Chondrocyte (in vitro differentiated cells): ENCODE measurements around the gene ANP32E. TPM values are rescaled to one million over a fixed set of nuclear protein-coding genes. Genes with fewer than 3 reads are reported as not detected.

Experiments
- DNase-seq: peaks from one replicate; pipeline ENCODE4 v3.0.0; 2021; ENCODE audit warnings: mixed read lengths, low spot score
- H3K27ac Mint-ChIP-seq: one replicate; pipeline ENCODE4 v1.8.0; 2021; ENCODE audit warnings: mild to moderate bottlenecking, moderate library complexity, mixed read lengths; ENCODE audit not compliant: unreplicated experiment
- H3K27me3 Mint-ChIP-seq: 2 replicates; pipeline ENCODE4 v1.8.0; 2021; ENCODE audit warnings: low read depth, mixed read lengths
- H3K36me3 Mint-ChIP-seq: 2 replicates; pipeline ENCODE4 v1.8.0; 2021; ENCODE audit warnings: low read depth, mixed read lengths
- H3K4me1 Mint-ChIP-seq: 2 replicates; pipeline ENCODE4 v1.8.0; 2021; ENCODE audit warnings: low read depth, mild to moderate bottlenecking, mixed read lengths
- H3K4me3 Mint-ChIP-seq: one replicate; pipeline ENCODE4 v1.8.0; 2021; ENCODE audit warnings: mild to moderate bottlenecking, moderate library complexity, mixed read lengths; ENCODE audit not compliant: unreplicated experiment
- H3K9me3 Mint-ChIP-seq: 2 replicates; pipeline ENCODE4 v1.8.0; 2021; ENCODE audit warnings: low read depth, mixed read lengths
- total RNA-seq: library from RNA; stranded (reverse); gene quantifications from 3 replicates; pipeline ENCODE4 v1.2.1, GENCODE V29; 2021
- TF ChIP-seq, protein P1 (sequence below): fragments of 200-600 bp; sonication (generic); IDR thresholded peaks from 2 replicates; pipeline ENCODE4 v1.5.0; 2021; ENCODE audit warnings: antibody characterized with exemption, mild to moderate bottlenecking, moderate library complexity

ANP32E gene
- total RNA-seq, 1 donor from 2014 or later = 34.5 TPM

DNA sequence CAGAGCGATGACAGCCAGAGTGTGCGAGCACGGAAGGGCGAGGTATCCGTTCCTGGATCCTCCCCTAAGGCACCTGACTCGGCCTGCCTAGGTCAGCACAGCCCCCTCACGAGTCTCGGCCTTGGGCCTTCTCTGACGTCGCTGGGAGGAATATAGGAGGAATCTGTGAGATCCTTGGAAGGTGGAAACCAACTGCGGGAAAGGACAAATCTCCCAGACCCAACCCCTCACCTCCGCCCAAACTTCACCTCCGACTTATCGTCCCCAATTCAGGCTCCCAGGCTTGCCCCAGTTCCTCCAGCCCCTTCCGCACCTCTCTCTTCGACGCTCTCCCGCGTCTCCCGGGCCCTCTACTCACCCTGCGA is 32.4 kb upstream of the ANP32E start:
- Mint-ChIP-seq H3K4me3 (peak overlapping the region; percentile 98), H3K4me1 (peaks cover 44% of the 10 kb centered on the region), H3K36me3 (peaks cover 16% of the 10 kb centered on the region), H3K27ac (peak overlapping the region; percentile 97), H3K9me3 (no peaks in the 10 kb centered on the region), H3K27me3 (no peaks in the 10 kb centered on the region)
- DNase-seq = no peak
- TF ChIP-seq, protein P1, sequence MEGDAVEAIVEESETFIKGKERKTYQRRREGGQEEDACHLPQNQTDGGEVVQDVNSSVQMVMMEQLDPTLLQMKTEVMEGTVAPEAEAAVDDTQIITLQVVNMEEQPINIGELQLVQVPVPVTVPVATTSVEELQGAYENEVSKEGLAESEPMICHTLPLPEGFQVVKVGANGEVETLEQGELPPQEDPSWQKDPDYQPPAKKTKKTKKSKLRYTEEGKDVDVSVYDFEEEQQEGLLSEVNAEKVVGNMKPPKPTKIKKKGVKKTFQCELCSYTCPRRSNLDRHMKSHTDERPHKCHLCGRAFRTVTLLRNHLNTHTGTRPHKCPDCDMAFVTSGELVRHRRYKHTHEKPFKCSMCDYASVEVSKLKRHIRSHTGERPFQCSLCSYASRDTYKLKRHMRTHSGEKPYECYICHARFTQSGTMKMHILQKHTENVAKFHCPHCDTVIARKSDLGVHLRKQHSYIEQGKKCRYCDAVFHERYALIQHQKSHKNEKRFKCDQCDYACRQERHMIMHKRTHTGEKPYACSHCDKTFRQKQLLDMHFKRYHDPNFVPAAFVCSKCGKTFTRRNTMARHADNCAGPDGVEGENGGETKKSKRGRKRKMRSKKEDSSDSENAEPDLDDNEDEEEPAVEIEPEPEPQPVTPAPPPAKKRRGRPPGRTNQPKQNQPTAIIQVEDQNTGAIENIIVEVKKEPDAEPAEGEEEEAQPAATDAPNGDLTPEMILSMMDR = no peak

- no peak for DNase-seq
- Mint-ChIP-seq H3K27me3 (no peaks in the 10 kb centered on the region), H3K36me3 (peaks cover 16% of the 10 kb centered on the region), H3K9me3 (no peaks in the 10 kb centered on the region), H3K4me1 (peaks cover 40% of the 10 kb centered on the region), H3K27ac (peak overlapping the region; percentile 97), H3K4me3 (peak overlapping the region; percentile 98)
- TF ChIP-seq, protein P1 = no peak
Measured at GRCh38 chr1:150267896-150268295, 32.0 kb upstream of the ANP32E start.

GRCh38 chr1:150263549-150263948 is 27.6 kb upstream of the ANP32E start:
- Mint-ChIP-seq H3K4me1 (peaks cover 24% of the 10 kb centered on the region), H3K9me3 (no peaks in the 10 kb centered on the region), H3K27ac (no peak overlapping the region), H3K36me3 (peaks cover 16% of the 10 kb centered on the region), H3K4me3 (no peak overlapping the region), H3K27me3 (no peaks in the 10 kb centered on the region)
- no peak for DNase-seq
- TF ChIP-seq, protein P1 = no peak

GRCh38 chr1:150262388-150263320 is 26.7 kb upstream of the ANP32E start:
- no peak overlapping the region for H3K4me3 Mint-ChIP-seq
- peaks cover 18% of the 10 kb centered on the region for H3K4me1 Mint-ChIP-seq
- TF ChIP-seq, protein P1 = no peak
- H3K36me3 Mint-ChIP-seq = peaks cover 16% of the 10 kb centered on the region
- DNase-seq = no peak
- peaks cover 2% of the 10 kb centered on the region for H3K27me3 Mint-ChIP-seq
- H3K27ac Mint-ChIP-seq = no peak overlapping the region
- H3K9me3 Mint-ChIP-seq = no peaks in the 10 kb centered on the region

GRCh38 chr1:150261367-150261766 is 25.5 kb upstream of the ANP32E start:
- no peaks in the 10 kb centered on the region for H3K9me3 Mint-ChIP-seq
- H3K4me1 Mint-ChIP-seq = peaks cover 18% of the 10 kb centered on the region
- no peak for DNase-seq
- no peak overlapping the region for H3K4me3 Mint-ChIP-seq
- H3K27ac Mint-ChIP-seq = no peak overlapping the region
- TF ChIP-seq, protein P1 = no peak
- H3K27me3 Mint-ChIP-seq = peaks cover 2% of the 10 kb centered on the region
- peaks cover 13% of the 10 kb centered on the region for H3K36me3 Mint-ChIP-seq
